OCI-LY3 (cell line): ENCODE measurements around the gene SLC5A8.

ENCODE experiments used
- H2AFZ ChIP-seq: fragments of 200-600, 300-600 bp; shearing (Covaris generic); 2 replicates; pipeline ENCODE4 v1.6.0; 2014; ENCODE audit warnings: antibody characterized with exemption, low read depth, low read length
- H3K27ac ChIP-seq: fragments of 200-600, 300-600 bp; sonication (generic); 2 replicates; pipeline ENCODE4 v1.5.1; 2014; ENCODE audit warnings: mild to moderate bottlenecking, low read length, moderate library complexity, mixed read lengths
- H3K27me3 ChIP-seq: fragments of 200-600, 300-600 bp; sonication (generic); 2 replicates; pipeline ENCODE4 v1.6.1; 2014; ENCODE audit warnings: low read depth, low read length, mixed read lengths
- H3K36me3 ChIP-seq: fragments of 200-600, 300-600 bp; sonication (generic); replicated peaks from 2 replicates; pipeline ENCODE3; 2014; ENCODE audit warnings: low read depth, low read length, mixed read lengths
- H3K4me1 ChIP-seq: fragments of 300-600, 200-600 bp; sonication (generic); 2 replicates; pipeline ENCODE4 v1.6.1; 2014; ENCODE audit warnings: low read length, mixed read lengths
- H3K4me2 ChIP-seq: fragments of 200-600, 300-600 bp; sonication (generic); 2 replicates; pipeline ENCODE4 v1.6.1; 2014; ENCODE audit warnings: low read length, mixed read lengths
- H3K4me3 ChIP-seq: fragments of 300-600, 200-600 bp; sonication (generic); 2 replicates; pipeline ENCODE4 v1.5.1; 2014; ENCODE audit warnings: antibody characterized with exemption, mild to moderate bottlenecking, low read length, moderate library complexity
- H3K79me2 ChIP-seq: fragments of 300-600, 200-600 bp; shearing (Covaris generic); 2 replicates; pipeline ENCODE4 v1.6.1; 2014; ENCODE audit warnings: mild to moderate bottlenecking, low read length, mixed read lengths
- H3K9ac ChIP-seq: fragments of 300-600, 200-600 bp; shearing (Covaris generic); 2 replicates; pipeline ENCODE4 v1.6.0; 2014; ENCODE audit warnings: mild to moderate bottlenecking, low read length, moderate library complexity
- H3K9me3 ChIP-seq: fragments of 200-600, 300-600 bp; shearing (Covaris generic); 2 replicates; pipeline ENCODE4 v1.6.1; 2014; ENCODE audit warnings: low read length, mixed read lengths; ENCODE audit not compliant: insufficient read depth
- H4K20me1 ChIP-seq: fragments of 200-600, 300-600 bp; sonication (generic); 2 replicates; pipeline ENCODE4 v1.6.1; 2016; ENCODE audit warnings: low read length, mixed read lengths; ENCODE audit not compliant: insufficient read depth
- EZH2phosphoT487 ChIP-seq: fragments of 200-600 bp; shearing (Covaris generic); IDR thresholded peaks from 2 replicates; pipeline ENCODE4 v1.6.1; 2018; ENCODE audit warnings: antibody characterized with exemption, mixed run types, low read depth
- TF ChIP-seq, protein P1 (sequence below): fragments of 200-600, 300-600 bp; sonication (generic); IDR thresholded peaks from 2 replicates; pipeline ENCODE4 v1.5.1; 2014; ENCODE audit warnings: antibody characterized with exemption, low read length, low read depth

SLC5A8 gene

DNA sequence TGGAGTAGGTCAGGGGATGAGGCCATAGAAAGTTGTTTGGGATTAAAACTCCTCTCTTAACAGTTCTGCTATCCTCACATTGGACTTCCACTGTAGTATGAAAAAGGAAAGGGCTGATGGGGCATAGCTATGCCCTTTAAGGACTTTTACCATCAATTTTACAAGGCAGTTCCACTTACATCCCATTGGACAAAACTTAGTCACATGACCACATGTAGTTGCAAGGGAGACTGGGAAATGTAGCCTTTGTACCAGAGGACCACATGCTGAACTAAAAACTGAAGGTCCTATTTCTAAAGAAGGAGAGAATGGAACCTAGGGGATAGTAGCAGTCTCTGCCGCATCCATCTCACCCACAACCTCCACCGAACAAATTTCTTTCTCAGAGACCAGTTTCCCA lies 6.8 kb upstream of the SLC5A8 start:
- H3K9ac ChIP-seq = no peak overlapping the region
- no peaks in the 10 kb centered on the region for H3K27me3 ChIP-seq
- H3K79me2 ChIP-seq = no peaks in the 10 kb centered on the region
- H3K4me2 ChIP-seq = no peak overlapping the region
- no peaks in the 10 kb centered on the region for H3K36me3 ChIP-seq
- H4K20me1 ChIP-seq = no peaks in the 10 kb centered on the region
- H3K27ac ChIP-seq = no peak overlapping the region
- H3K9me3 ChIP-seq = no peaks in the 10 kb centered on the region
- H2AFZ ChIP-seq = no peak overlapping the region
- no peak overlapping the region for H3K4me3 ChIP-seq
- H3K4me1 ChIP-seq = no peaks in the 10 kb centered on the region
- TF ChIP-seq, protein P1, sequence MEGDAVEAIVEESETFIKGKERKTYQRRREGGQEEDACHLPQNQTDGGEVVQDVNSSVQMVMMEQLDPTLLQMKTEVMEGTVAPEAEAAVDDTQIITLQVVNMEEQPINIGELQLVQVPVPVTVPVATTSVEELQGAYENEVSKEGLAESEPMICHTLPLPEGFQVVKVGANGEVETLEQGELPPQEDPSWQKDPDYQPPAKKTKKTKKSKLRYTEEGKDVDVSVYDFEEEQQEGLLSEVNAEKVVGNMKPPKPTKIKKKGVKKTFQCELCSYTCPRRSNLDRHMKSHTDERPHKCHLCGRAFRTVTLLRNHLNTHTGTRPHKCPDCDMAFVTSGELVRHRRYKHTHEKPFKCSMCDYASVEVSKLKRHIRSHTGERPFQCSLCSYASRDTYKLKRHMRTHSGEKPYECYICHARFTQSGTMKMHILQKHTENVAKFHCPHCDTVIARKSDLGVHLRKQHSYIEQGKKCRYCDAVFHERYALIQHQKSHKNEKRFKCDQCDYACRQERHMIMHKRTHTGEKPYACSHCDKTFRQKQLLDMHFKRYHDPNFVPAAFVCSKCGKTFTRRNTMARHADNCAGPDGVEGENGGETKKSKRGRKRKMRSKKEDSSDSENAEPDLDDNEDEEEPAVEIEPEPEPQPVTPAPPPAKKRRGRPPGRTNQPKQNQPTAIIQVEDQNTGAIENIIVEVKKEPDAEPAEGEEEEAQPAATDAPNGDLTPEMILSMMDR = no peak
- TF ChIP-seq EZH2phosphoT487 = no peak

DNA sequence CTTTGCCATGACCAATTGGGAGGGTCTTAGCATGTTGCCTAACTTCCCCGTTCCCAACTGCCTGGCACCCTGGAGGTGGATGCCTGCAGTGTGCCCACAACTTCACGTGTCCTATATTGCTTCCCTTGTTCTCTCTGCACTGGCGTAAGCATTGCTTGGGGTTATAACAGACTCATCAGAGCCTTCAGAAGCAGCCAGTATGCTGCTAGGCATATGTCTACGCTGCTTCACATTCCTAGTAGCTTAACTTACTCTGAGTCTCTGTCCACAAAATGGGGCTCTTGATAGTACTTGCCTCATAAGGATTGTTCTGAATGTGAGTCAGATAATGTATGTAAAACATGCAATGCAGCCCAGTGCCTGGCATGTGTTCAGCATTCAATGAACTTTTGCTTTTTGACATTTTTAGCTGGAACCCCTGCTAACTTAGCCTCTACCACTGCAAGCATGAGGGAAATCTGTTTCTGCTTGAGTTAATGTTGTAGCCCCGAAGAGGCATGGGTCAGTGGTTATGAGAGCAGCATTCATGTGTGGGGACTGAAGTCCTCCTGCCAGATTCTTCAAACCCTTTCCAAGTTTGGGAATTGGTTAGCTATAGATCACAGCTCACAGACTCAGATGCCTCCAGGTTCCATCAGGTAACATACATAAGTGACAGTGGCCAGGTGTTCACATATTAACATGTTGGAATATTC lies 2.8 kb downstream of the SLC5A8 start:
- H4K20me1 ChIP-seq = no peaks in the 10 kb centered on the region
- no peak for TF ChIP-seq EZH2phosphoT487
- TF ChIP-seq, protein P1 = no peak
- H3K4me1 ChIP-seq = no peaks in the 10 kb centered on the region
- no peaks in the 10 kb centered on the region for H3K9me3 ChIP-seq
- no peaks in the 10 kb centered on the region for H3K79me2 ChIP-seq
- H3K9ac ChIP-seq = no peak overlapping the region
- H3K27me3 ChIP-seq = 0 out of 2 replicates have a peak, but pooled peaks cover 3% of the 10 kb centered on the region
- H3K4me3 ChIP-seq = no peak overlapping the region
- H3K36me3 ChIP-seq = no peaks in the 10 kb centered on the region
- H3K4me2 ChIP-seq = no peak overlapping the region
- H2AFZ ChIP-seq = no peak overlapping the region
- no peak overlapping the region for H3K27ac ChIP-seq

DNA sequence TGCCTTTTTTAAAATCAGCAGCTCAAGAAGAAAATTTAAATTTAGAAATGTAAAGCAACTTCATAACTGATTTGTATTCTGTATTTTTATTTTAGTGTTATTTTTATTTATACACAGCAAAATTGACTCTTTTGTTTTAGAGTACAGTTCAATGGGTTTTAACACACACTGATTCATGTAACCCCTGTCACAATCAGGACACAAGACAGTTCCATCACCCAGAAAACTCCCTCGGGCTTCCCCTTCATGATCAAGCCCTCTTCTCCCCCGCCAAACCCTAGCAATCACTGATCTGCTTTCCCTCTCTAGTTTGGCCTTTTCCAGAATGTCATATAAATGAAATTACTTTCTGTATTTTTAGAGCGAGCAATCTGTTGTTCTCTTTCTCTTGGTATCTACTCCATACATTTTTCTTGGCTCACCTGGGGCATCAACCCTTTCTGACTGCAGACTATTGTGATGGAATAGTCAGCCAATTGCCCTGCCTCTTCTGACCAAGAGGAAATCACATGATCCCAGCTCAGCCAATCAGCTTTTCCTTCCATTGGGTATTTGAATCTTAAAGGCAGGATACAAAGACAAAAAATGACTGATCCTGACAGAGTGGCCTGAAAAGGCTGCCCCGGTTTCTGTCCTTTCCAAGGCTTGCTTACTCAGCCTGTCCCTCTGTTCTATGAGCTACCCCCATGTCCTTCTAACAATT lies 5.3 kb downstream of the SLC5A8 start:
- H3K36me3 ChIP-seq = no peaks in the 10 kb centered on the region
- no peaks in the 10 kb centered on the region for H3K9me3 ChIP-seq
- no peaks in the 10 kb centered on the region for H3K79me2 ChIP-seq
- TF ChIP-seq, protein P1 = no peak
- TF ChIP-seq EZH2phosphoT487 = no peak
- no peaks in the 10 kb centered on the region for H4K20me1 ChIP-seq
- H3K27ac ChIP-seq = no peak overlapping the region
- no peak overlapping the region for H3K9ac ChIP-seq
- H3K4me3 ChIP-seq = no peak overlapping the region
- H3K4me1 ChIP-seq = no peaks in the 10 kb centered on the region
- H3K27me3 ChIP-seq = 0 out of 2 replicates have a peak, but pooled peaks cover 3% of the 10 kb centered on the region
- no peak overlapping the region for H2AFZ ChIP-seq
- H3K4me2 ChIP-seq = no peak overlapping the region

DNA sequence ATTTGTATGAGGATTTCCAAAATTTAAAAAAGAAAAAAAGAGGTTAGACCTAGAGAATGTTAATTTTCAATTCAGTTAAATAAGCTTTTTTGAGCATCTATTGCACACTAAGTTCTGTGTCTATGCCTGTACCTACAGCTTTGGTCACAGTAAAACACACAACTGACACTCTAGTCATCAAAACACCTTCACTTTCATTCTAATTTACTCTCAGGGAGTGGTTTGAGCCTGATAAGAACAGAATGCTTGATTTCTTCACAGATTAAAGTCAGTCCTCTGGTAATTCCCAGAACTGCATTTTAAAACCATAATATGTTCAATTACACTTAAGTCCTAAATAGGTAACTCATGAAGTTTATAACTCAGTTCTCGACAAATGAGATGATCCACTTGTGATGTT lies 9.2 kb downstream of the SLC5A8 start:
- Histone ChIP-seq H3K9me3 (no peaks in the 10 kb centered on the region), H3K79me2 (no peaks in the 10 kb centered on the region), H3K27me3 (no peaks in the 10 kb centered on the region), H4K20me1 (no peaks in the 10 kb centered on the region), H3K9ac (no peak overlapping the region), H3K4me2 (no peak overlapping the region), H2AFZ (no peak overlapping the region), H3K36me3 (no peaks in the 10 kb centered on the region), H3K27ac (no peak overlapping the region), H3K4me3 (no peak overlapping the region), H3K4me1 (no peaks in the 10 kb centered on the region)
- TF ChIP-seq, protein P1 = no peak
- no peak for TF ChIP-seq EZH2phosphoT487
